SIG-M5 treated with dmso at 0.1 percent for 504 hours (cell line): Measurements from ENCODE around the gene SIRT1.
"Not testable (repeated sequence)": the region's sequence is repeated elsewhere in the genome, so short reads cannot be mapped to it uniquely, and the experiment has no call there.

Source experiments
- DNase-seq: peaks from one replicate; lab custom pipeline; 2025; ENCODE audit not compliant: unreplicated experiment; lab: John Stamatoyannopoulos, UW

The SIRT1 gene

GRCh38 chr10:67884313-67884841, at the start of gene SIRT1:
SIRT1 (plus strand) TSS chr10:67884656; CDS start chr10:67884722, 66 bp downstream.
- DNase-seq: peak; percentile 88

- DNase-seq: not testable (repeated sequence)
These were observed 48.7 kb upstream of the SIRT1 start for GRCh38 chr10:67835541-67836394.

GRCh38 chr10:67836488-67836887, 48.0 kb upstream of the SIRT1 start:
- no peak for DNase-seq

GRCh38 chr10:67836972-67837371, 47.5 kb upstream of the SIRT1 start:
- DNase-seq: no peak

- DNase-seq: peak; percentile 89
These were observed 46.7 kb upstream of the SIRT1 start, which contains the start of gene DNAJC12 for GRCh38 chr10:67837541-67838314. DNAJC12 (minus strand) TSS chr10:67838188; CDS start chr10:67838011, 177 bp downstream.

GRCh38 chr10:67839511-67839910, 44.9 kb upstream of the SIRT1 start:
- not testable (repeated sequence) for DNase-seq

- no peak for DNase-seq
These were observed 44.5 kb upstream of the SIRT1 start for GRCh38 chr10:67839951-67840350.

- no peak for DNase-seq
These were observed 42.7 kb upstream of the SIRT1 start for GRCh38 chr10:67841737-67842136.

- no peak for DNase-seq
These were observed 41.2 kb upstream of the SIRT1 start for GRCh38 chr10:67843284-67843683.

- peak; percentile 86 for DNase-seq
These were observed 35.0 kb upstream of the SIRT1 start for GRCh38 chr10:67849331-67850011.

- DNase-seq: no peak
These were observed 33.3 kb upstream of the SIRT1 start for GRCh38 chr10:67851186-67851585.

- no peak for DNase-seq
These were observed 31.7 kb upstream of the SIRT1 start for GRCh38 chr10:67852761-67853160.

GRCh38 chr10:67853512-67853911, 30.9 kb upstream of the SIRT1 start:
- DNase-seq: no peak

- no peak for DNase-seq
These were observed 25.5 kb upstream of the SIRT1 start for GRCh38 chr10:67858971-67859370.

- DNase-seq: no peak
These were observed 22.6 kb upstream of the SIRT1 start for GRCh38 chr10:67861750-67862432.

GRCh38 chr10:67863094-67863493, 21.4 kb upstream of the SIRT1 start:
- no peak for DNase-seq

GRCh38 chr10:67864607-67865371, 19.7 kb upstream of the SIRT1 start:
- peak; percentile 28 for DNase-seq

- no peak for DNase-seq
These were observed 16.3 kb upstream of the SIRT1 start for GRCh38 chr10:67868132-67868531.

- DNase-seq: no peak
These were observed 14.5 kb upstream of the SIRT1 start for GRCh38 chr10:67869996-67870395.
